GM19324 (cell line): Measurements from ENCODE around the gene CACNA2D3.

Experiments
- ATAC-seq: cut with Tn5 transposase; IDR thresholded peaks from one replicate; pipeline ENCODE4 v1.9.1; 2021; ENCODE audit warnings: mild to moderate bottlenecking, moderate library complexity; ENCODE audit not compliant: unreplicated experiment, low FRiP score

Gene CACNA2D3

DNA sequence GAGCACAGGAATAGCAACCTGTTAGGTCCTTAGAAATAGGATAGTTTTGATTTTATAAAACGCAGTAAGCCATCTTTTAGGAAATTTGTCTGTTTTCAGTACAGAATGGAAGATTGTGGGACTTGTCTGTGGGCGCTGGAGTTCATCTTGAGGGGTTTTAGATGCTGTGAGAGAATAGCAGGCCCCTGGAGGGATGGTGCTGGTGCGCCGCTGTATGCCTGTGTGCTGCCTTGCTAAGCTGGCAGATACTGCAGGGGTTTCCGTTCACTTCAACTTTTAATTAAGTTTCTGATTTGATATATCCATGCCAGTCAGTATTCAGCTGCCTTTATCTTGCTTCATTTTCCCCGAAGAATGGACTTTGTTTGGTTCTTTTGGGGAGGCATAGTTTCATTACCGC is 4.2 kb downstream of the CACNA2D3 start:
- no peak for ATAC-seq

DNA sequence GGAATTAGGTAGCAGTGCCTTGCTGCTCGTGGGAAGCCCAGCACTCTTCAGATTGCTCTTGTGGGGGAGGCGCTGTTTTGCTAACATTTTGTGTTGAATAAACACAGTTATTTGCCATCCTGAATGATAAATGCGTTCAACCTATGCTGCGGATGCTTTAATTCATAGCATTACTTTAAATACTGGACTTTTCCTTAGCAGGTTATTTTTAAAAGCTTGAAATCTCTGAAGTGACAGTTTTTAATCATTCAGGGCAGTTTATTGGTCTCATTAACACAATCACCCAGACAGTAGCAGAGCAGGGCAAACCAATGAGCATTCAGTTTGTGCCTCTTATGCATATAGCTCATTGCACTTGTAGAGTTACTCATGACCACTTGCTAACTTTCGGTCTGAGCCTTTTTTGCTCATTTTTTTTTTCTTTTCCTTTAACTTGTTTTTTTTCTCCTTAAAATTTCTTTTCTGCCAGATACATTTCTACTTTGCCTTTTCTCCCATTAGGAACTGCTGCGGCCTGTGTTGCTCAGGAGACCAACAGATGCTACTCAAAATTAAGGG is 5.2 kb downstream of the CACNA2D3 start:
- ATAC-seq, result no peak

DNA sequence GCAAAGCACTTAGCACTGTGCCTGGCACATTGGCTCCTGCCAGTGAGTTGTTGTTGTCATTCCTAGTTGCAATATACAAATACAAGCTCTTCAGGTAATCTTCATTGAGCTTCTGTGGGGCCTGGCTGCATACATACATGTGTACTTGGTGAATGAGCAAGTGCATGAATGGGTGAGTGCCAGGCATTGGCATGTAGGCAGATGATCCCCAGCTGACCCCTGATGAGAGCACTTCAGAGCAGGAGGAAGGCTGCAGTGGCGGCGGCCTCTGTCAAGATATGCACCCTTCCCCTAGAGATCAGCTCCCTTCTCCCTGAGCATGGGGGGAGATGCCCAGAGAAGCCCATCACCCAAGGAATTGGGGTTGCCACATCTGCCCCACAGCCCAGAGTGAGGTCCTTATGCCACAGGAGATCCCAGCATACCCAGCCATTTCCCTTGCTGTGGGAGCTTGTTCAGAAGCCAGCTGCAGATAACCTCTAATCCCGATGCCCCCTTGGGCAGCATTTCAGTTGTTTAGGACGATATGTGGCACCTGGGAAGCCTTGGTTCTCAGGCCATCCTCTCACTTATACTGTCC is 8.8 kb downstream of the CACNA2D3 start:
- no peak for ATAC-seq

DNA sequence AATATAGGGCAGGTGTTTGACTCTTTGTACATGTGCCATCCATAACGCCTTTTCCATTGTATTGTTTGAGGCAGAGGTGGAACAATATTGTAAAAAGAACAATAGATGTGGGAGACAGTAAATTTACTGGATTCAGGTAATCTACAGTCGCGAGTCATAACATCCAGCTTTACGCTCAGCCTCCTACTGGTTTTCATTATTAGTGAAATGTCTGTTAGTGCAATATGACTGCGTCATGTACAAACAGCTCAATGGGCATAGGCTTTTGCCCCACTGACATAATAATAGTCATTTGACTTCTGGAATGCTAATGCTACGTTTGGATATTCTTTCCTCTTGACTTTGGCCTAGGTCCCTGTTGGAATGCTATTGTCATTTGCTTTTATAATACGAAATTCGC is 9.5 kb downstream of the CACNA2D3 start:
- no peak for ATAC-seq

DNA sequence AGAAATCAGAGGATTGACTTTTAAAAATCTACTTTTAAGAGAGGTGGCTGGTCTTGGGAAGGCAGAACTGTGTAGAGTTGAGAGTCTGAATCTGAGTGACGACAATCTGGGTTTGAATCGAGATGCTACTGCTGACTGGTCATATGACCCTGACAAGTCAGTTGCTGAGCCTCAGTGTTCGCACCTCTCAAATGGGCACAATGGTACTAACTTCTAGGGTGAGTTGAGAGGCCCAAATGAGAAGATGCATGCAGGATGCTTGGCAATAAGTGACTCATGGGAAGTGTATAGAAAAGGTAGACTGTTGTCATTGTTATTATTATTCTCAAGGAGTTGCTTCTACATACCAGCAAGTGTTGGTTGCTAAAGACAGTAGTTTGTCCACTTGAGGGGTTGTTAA is 10.3 kb downstream of the CACNA2D3 start:
- no peak for ATAC-seq

DNA sequence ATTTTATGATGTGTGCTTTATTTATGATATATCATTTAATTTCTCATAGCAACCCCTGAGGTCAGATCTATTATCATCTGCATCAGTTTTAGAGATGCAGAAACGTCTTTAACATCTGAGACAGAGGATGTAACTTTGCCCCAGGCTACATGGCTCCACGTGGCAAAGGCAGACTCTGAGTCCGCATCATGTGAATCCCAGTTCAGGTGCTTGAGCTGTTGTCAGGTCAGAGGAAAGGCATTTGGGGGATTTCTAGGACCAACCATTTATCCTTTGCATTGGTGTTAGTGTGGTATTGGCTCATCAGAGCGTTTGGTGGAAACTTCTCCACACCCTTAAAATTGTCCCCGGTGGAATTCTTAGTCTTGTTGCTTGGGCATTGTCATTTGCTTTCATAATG is 10.8 kb downstream of the CACNA2D3 start:
- ATAC-seq, result no peak

DNA sequence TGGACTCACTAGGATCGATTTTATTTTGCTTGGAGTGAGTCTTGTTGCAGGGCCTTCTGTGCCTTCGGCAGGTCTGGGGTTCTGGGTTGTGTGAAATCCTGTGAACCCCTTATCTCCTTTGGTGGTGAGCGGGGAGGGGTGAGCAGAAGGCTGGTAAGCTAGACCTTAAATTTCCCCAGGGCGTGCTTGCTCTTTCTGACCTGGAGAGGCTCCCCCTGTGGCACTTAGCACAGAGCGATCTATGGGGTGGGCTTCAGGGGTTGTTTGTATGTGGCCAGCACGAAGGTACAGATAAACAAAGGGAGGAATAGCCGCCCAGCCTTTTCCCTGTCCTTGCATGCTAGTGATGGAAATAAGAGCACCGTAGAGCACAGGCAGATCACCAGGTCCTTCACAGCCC is 11.8 kb downstream of the CACNA2D3 start:
- ATAC-seq, result no peak

DNA sequence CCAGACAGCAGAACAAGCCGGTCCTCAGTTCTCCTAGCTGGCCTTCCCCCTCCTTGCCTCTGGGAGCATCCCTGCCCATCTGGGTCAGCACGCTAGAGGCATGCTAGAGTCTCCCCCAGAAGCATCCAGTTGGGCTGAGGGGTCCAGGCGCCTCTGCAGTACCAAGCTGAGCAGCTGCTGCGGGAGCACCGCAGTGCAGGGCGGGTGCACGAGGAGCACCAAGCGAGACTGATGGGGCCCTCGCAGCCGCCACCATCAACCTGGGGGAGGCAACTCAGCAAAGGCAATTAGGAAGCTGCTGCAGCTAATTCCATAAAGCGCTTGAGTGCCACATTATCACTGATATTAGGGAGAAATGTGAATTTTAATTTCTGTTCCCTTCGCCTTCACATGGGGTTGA is 12.4 kb downstream of the CACNA2D3 start:
- no peak for ATAC-seq

DNA sequence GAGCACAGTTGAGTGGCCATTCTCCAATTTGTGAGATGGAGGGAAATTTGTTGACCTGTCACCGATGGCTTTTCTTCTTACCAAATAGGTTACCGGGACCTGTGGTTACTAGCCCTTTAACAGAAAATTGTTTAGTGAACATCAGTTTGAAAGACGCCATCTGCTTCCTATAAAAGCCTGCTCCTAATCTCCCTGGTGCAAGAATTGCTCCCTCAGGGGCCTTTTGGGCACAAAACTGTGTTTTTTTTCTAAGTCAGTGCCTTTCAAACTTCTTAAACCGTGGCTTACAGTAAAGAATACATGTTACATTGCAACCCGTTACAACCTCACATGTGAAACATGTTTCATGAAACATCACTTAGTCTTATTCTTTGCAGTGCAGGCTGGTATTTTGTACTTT is 15.0 kb downstream of the CACNA2D3 start:
- ATAC-seq, result no peak

DNA sequence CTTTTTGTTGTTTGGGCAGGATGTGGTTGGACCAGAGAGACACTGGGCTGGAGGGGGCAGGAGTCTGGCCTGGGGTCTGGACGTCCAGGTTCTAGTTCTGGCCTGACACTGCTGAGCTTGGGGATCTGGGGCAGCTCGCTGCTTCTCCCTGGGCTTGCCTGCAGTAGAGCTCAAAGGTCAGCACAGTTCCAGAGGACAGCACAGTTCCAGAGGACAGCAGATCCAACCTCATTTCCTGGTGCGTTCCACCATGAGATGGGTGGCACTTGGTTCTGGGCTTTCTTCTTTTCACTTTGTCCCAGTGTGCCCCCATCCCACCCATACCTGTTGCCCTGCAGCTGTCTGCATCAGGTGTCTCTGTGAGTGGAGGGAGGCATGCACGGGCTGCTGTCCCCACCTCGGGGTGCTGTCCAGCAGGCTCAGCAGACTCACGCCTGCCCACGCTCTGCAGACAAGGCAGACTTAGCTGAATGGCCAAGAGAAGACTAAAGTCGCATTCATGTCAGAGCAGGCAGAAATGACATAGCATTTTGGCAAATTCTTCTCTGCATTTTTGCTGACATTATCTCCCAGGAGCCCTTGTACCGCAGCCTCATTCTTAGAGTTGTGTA is 16.7 kb downstream of the CACNA2D3 start:
- ATAC-seq, result no peak

DNA sequence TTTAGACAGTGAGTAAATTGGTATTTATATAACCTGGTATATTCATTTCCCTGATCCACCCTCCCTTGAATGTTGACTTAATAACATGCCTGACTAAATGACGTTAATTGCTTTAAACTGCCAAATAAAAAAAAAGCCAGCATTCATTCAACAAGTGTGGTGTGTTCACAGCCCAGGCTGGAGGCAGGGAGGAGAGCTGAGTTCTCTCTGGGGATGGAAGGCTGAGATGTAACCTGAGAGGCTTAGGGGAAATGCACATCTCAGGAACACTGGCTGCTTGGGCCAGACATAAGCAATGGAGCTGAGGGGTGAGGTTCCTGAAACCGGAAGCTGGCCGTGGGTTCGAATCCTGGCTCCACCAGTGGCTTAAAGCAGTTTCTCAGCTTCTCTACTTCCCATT is 17.3 kb downstream of the CACNA2D3 start:
- ATAC-seq, result no peak

DNA sequence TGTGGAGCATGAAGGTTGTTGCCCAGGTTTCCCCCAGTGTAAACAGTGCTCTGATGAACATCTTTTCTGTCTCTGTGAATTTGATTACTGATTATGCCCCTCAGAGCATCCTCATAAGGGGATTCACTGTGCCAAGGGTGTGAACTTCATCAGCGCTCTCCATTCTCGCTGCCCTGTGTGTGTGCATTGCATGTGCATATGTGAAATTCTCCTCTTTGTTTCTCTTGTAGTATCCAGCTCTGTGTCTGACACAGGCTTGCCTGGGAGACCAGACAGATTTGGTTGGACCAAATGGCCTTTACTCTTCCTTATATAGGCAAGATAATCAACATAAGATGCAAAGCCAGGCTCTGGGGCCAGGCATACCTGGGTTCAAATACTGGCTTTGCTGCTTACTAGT is 21.9 kb downstream of the CACNA2D3 start:
- ATAC-seq, result no peak

DNA sequence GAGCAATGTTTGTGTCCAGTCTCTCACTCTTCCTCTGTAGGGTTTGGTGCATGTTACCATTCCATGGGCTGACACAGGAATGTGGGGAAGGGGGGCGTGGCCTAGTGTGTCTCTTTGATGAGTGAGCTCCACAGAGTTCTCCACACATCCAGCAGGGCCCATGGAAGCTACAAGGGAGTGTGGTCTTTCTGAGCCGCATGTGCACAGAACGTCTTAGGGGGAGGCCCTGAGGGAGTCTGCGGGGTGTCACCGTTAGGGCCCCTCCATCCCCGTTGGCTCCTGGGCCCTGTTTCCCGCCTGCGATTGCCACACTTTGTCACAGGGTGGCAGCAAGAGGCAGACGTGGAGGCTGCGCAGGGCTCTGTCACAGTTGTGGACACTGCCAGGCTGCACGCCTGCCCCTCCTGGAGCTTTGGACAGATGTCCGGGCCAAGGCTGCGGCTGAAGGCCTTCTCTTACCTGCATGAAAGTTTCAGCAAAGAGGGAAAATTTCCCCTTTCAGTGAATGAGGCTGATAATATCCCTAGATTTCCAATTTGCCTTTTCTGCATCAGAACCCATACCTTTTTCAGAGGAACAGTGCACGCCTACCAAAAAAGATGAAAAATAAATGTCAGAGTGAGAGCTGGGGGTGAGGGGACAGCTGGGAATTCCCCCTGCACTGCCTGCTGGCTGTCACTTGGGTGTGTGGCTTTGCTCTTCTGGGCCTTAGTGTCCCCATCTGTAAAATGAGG is 24.3 kb downstream of the CACNA2D3 start:
- ATAC-seq, result no peak

DNA sequence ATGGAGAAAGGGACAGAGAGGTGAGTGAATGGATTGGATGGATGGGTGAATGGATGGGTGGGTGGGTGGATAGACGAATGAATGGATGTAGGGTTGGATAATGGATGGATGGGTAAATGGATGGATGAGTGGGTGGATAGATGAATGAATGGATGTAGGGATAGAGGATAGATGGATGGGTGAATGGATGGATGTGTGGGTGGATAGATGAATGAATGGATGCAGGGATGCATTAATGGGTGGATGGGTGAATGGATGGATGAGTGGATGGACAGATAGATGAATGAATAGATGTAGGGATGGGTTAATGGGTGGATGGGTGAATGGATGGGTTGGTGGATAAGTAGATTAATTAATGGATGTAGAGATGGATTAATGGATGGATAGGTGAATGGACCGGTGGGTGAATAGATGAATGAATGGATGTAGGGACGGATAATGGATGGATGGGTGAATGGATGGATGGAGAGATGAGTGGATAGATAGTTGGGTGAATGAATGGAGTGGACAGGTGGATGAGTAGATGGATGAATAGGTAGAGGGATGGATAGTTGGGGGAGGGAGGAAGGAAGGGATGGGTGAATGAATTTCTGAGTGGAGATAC is 28.6 kb downstream of the CACNA2D3 start:
- ATAC-seq, result no peak

DNA sequence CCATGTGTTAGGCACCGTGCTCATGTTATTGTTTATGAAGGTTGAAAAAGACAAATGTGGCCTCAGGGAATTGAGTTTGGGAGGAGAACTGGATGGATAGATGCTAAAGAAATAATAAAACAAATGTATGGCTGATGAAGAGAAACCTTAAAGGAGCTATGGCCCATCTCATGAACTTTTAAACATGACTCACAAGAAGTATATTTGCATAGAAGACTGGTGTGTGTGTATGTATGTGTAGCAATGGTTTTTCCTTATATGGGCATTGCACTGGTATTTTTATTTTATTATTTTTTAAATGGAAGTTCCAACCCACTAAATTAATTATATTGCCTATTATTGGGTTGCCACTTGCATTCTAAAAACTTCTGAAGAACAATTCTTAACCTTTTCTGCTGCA is 31.1 kb downstream of the CACNA2D3 start:
- no peak for ATAC-seq

DNA sequence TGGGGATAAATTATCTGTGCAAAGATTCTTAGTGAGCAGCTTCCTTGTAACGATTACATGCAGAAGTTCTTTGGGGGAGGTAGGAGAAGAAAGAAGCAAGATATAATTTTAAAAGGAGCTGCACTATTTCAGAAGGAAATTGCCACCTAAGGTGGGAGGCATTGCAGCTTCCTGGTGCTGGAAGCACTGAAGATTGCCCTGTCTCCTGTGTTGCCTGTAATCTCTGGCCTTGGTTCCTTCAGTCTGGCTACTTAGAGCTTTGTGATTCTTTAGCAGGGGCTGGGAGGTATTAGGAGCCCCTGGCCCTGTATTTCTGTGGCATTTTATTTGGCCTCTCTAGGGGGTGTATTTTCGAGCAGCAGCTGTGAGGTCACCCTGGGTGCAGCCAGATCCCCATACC is 35.5 kb downstream of the CACNA2D3 start:
- no peak for ATAC-seq

DNA sequence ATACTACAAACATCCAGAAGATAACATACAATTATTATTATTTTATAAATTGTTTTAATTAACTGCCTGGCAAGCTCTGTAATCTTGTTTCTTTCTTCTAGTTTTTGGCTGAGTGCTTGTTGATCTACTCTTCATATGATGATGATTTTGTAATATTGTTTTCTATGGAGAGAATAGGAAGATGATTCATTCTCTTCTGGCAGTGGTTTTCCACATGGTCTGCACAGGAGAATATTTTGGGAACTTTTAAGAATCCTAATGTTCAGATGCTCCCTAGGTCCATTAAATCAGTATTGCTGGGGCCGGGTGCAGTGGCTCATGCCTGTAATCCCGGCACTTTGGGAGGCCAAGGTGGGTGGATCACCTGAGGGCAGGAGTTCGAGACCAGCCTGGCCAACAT is 37.6 kb downstream of the CACNA2D3 start:
- ATAC-seq, result no peak

DNA sequence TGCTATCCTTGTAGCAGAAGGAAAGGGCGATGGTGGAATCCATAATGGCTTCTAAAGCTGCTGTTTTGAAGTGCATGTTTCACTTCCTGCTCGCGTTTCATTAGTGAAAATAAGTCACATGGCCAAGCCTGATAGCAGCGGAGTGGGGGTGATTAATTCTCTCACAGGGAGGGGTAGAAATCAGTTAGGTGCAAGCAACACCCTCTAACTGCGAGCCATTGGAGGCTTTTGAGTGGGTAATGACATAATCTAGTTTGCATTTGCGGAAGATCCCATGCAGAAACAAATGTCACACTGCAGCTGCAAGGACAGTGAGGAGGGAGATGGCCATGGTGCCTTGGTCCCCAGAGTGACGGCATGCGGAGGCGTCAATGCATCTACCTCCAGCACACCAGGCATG is 41.1 kb downstream of the CACNA2D3 start:
- no peak for ATAC-seq

DNA sequence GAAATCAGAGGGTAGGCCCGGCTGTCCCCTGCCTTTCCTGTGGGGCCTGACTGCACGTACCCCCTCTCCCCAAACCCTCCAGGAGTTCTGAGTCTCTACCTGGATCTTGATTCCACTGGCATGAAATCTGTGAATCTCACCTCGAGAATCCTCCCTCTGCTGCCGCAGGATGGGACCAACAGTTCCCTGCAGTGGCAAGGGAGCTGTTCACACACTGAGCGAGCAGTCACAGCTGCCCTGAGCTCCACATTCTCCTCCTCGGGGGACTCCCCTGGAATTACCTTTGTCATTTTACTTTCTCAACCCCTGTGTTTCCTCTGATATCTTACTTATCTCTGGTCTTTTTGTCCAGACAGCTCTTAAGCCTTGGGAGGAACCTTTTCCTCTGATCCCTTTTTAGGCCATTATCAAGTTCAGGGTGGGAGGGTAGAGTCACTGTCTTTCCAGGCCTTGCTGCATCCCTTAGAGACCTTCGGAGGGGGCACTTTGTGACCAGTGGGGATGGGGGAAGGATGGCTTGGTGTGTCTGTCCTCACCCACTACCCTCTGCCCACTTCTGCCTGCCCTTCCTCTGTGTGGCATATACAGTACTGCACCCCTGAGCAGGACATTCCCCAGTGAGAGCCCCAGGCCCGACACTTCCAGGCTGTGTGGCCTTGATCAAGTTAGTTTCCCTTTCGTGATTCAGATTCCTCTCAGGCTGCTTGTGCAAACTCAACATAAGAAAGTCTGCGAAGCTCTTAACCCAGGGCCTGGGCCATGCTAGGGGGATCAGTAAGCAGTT is 42.0 kb downstream of the CACNA2D3 start:
- ATAC-seq, result no peak

DNA sequence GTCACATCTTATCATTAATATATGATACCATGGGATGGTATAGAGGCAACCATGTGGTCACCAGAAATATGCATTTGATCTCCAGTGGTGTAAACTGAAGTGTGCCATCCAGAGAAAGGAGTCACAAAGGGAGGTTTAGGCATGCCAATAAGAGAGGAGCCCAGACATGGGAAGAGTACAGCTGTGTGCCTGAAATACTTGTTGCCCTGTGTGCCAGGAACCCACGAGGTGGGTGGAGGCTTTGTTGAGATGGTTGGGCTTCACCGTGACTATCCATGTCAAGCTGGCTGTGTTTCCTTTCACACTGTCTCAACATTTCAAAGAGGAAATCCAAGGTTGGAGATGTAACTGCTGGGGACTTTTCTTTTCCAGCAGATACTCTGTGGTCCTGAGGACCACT is 43.5 kb downstream of the CACNA2D3 start:
- no peak for ATAC-seq

DNA sequence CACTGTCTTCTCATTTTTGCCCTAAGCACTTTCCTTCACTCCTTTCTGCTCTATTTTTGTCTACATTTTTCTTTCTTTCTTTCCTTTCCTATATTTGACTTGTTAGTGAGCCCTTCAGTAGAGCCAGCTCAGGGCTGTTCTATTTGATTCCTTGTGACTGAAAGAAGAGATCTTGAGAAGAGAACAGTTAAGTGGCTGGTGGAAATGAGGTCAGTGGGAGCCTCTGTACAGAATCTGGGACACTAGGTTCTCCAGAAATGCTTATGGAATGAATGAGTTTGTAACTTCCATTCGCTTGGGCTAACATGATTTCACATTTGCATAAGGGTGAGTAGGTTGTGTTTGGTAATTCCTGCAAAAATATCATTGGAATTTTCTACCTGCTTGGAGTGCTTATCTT is 45.6 kb downstream of the CACNA2D3 start:
- no peak for ATAC-seq
